H9 (cell line): Measurements from ENCODE around the gene C1orf198. TPM values are rescaled to one million over a fixed set of nuclear protein-coding genes. Genes with fewer than 3 reads are reported as not detected.

Source experiments
- DNase-seq: peaks from one replicate; pipeline ENCODE4 v3.0.0-alpha.2; 2017
- H2AFZ ChIP-seq: one replicate; pipeline ENCODE4 v1.6.1; 2013; ENCODE audit warnings: mild to moderate bottlenecking, low read length, control low read depth, moderate library complexity
- H2AK5ac ChIP-seq: 2 replicates; pipeline ENCODE4 v1.6.1; 2013; ENCODE audit warnings: low read length, control low read depth, mixed read lengths; ENCODE audit not compliant: insufficient read length
- H2BK120ac ChIP-seq: one replicate; pipeline ENCODE4 v1.6.1; 2013; ENCODE audit warnings: low read depth, mild to moderate bottlenecking, low read length, control low read depth, inconsistent platforms; ENCODE audit not compliant: poor library complexity, severe bottlenecking
- H2BK12ac ChIP-seq: 2 replicates; pipeline ENCODE4 v1.6.1; 2013; ENCODE audit warnings: low read length, control low read depth, mixed read lengths, low read depth; ENCODE audit not compliant: insufficient read length
- H2BK15ac ChIP-seq: 2 replicates; pipeline ENCODE4 v1.6.1; 2013; ENCODE audit warnings: low read depth, low read length, control low read depth
- H2BK20ac ChIP-seq: one replicate; pipeline ENCODE4 v1.6.1; 2013; ENCODE audit warnings: low read depth, mild to moderate bottlenecking, low read length, control low read depth, inconsistent platforms; ENCODE audit not compliant: poor library complexity, severe bottlenecking
- H2BK5ac ChIP-seq: 2 replicates; pipeline ENCODE4 v1.6.1; 2013; ENCODE audit warnings: low read length, control low read depth, mixed read lengths; ENCODE audit not compliant: insufficient read length
- H3K14ac ChIP-seq: 2 replicates; pipeline ENCODE4 v1.6.1; 2013; ENCODE audit warnings: low read length, control low read depth; ENCODE audit not compliant: insufficient read depth
- H3K18ac ChIP-seq: 2 replicates; pipeline ENCODE4 v1.6.1; 2013; ENCODE audit warnings: low read depth, mild to moderate bottlenecking, mixed read lengths, low read length, control low read depth; ENCODE audit not compliant: insufficient read length
- H3K23ac ChIP-seq: 2 replicates; pipeline ENCODE4 v1.6.1; 2013; ENCODE audit warnings: low read length, control low read depth, mixed read lengths, low read depth; ENCODE audit not compliant: insufficient read length
- H3K23me2 ChIP-seq: 2 replicates; pipeline ENCODE4 v1.6.1; 2013; ENCODE audit warnings: low read depth, mild to moderate bottlenecking, mixed read lengths, low read length, control low read depth; ENCODE audit not compliant: insufficient read length, poor library complexity, severe bottlenecking
- H3K27ac ChIP-seq: 2 replicates; pipeline ENCODE4 v1.5.1; 2013; ENCODE audit warnings: low read length, control low read depth, mixed read lengths, low read depth; ENCODE audit not compliant: insufficient read length
- H3K27me3 ChIP-seq: 2 replicates; pipeline ENCODE4 v1.6.1; 2013; ENCODE audit warnings: low read length, control low read depth, inconsistent platforms; ENCODE audit not compliant: insufficient read depth
- H3K4ac ChIP-seq: 2 replicates; pipeline ENCODE4 v1.6.1; 2013; ENCODE audit warnings: low read depth, mild to moderate bottlenecking, control low read depth, inconsistent platforms, low read length, moderate library complexity
- H3K4me1 ChIP-seq: 2 replicates; pipeline ENCODE4 v1.6.1; 2013; ENCODE audit warnings: low read length, control low read depth, inconsistent platforms; ENCODE audit not compliant: insufficient read depth
- H3K4me2 ChIP-seq: 2 replicates; pipeline ENCODE4 v1.6.1; 2013; ENCODE audit warnings: low read length, control low read depth, mixed read lengths; ENCODE audit not compliant: insufficient read length, insufficient read depth
- H3K56ac ChIP-seq: 2 replicates; pipeline ENCODE4 v1.6.1; 2013; ENCODE audit warnings: low read depth, mild to moderate bottlenecking, mixed read lengths, low read length, control low read depth; ENCODE audit not compliant: insufficient read length
- H3K79me1 ChIP-seq: 2 replicates; pipeline ENCODE4 v1.6.1; 2013; ENCODE audit warnings: low read depth, mild to moderate bottlenecking, moderate library complexity, low read length, control low read depth, inconsistent platforms; ENCODE audit not compliant: insufficient read depth, poor library complexity, severe bottlenecking
- H3K79me2 ChIP-seq: 2 replicates; pipeline ENCODE4 v1.6.1; 2013; ENCODE audit warnings: low read length, control low read depth, inconsistent platforms; ENCODE audit not compliant: insufficient read depth
- H3K9ac ChIP-seq: 2 replicates; pipeline ENCODE4 v1.6.1; 2013; ENCODE audit warnings: low read length, control low read depth, mixed read lengths; ENCODE audit not compliant: insufficient read length; ENCODE audit errors: extremely low read depth
- H3K9me3 ChIP-seq: one replicate; pipeline ENCODE4 v1.6.1; 2013; ENCODE audit warnings: low read depth, low read length, inconsistent platforms; ENCODE audit not compliant: control insufficient read depth
- H3T11ph ChIP-seq: one replicate; pipeline ENCODE4 v1.6.1; 2013; ENCODE audit warnings: mild to moderate bottlenecking, low read length, control low read depth, inconsistent platforms
- H4K20me1 ChIP-seq: one replicate; pipeline ENCODE4 v1.6.1; 2013; ENCODE audit not compliant: control insufficient read depth, insufficient read length, insufficient read depth
- H4K5ac ChIP-seq: 2 replicates; pipeline ENCODE4 v1.6.1; 2013; ENCODE audit warnings: low read depth, mild to moderate bottlenecking, mixed read lengths, low read length, control low read depth; ENCODE audit not compliant: insufficient read length
- H4K8ac ChIP-seq: replicated peaks from 2 replicates; pipeline ENCODE4 v1.6.1; 2013; ENCODE audit warnings: low read length, control low read depth, mixed read lengths, low read depth; ENCODE audit not compliant: insufficient read length
- H4K91ac ChIP-seq: 2 replicates; pipeline ENCODE4 v1.6.1; 2013; ENCODE audit warnings: low read depth, mild to moderate bottlenecking, moderate library complexity, mixed read lengths, low read length, control low read depth; ENCODE audit not compliant: insufficient read length
- H3K27ac Mint-ChIP-seq, 3 experiments: 2 replicates in 2 of 3; 3 replicates in 1 of 3; pipeline ENCODE4 v1.8.0; 2020 to 2021; ENCODE audit warnings: mixed read lengths in 3 of 3, mild to moderate bottlenecking in 1 of 3, moderate library complexity in 1 of 3
- H3K27me3 Mint-ChIP-seq: 2 replicates; pipeline ENCODE4 v1.8.0; 2021; ENCODE audit warnings: low read depth, mild to moderate bottlenecking, moderate library complexity, mixed read lengths
- H3K36me3 Mint-ChIP-seq, 3 experiments: 2 replicates in 2 of 3; 3 replicates in 1 of 3; pipeline ENCODE4 v1.8.0; 2020 to 2021; ENCODE audit warnings: low read depth in 3 of 3, mixed read lengths in 3 of 3; ENCODE audit not compliant: insufficient read depth in 1 of 3
- H3K4me1 Mint-ChIP-seq, 2 experiments: 2 replicates each; pipeline ENCODE4 v1.8.0; 2020; ENCODE audit warnings: mixed read lengths in 2 of 2
- H3K4me3 Mint-ChIP-seq, 2 experiments: 2 replicates in 1 of 2; 3 replicates in 1 of 2; pipeline ENCODE4 v1.8.0; 2020 to 2021; ENCODE audit warnings: mild to moderate bottlenecking in 2 of 2, mixed read lengths in 2 of 2, moderate library complexity in 1 of 2
- H3K9me3 Mint-ChIP-seq, 2 experiments: 2 replicates in 1 of 2; 3 replicates in 1 of 2; pipeline ENCODE4 v1.8.0; 2020; ENCODE audit warnings: mild to moderate bottlenecking in 2 of 2, mixed read lengths in 2 of 2, moderate library complexity in 1 of 2
- WGBS: extraction: QIAGEN DNeasy Blood & Tissue Kit; methylation state at CpG from one replicate; pipeline ENCODE4 v1.1.7; 2013; ENCODE audit warnings: missing lambda C conversion rate, low lambda C conversion rate, mixed read lengths; ENCODE audit not compliant: insufficient read length; ENCODE audit errors: extremely low coverage; 5-methylcytosine and 5-hydroxymethylcytosine counted together
- total RNA-seq: library from RNA; stranded (reverse); gene quantifications from 2 replicates; pipeline ENCODE4 v1.2.1, GENCODE V29; 2021
- TF ChIP-seq, protein P1 (sequence below): fragments of 200-600 bp; sonication (generic); conservative IDR thresholded peaks from 3 replicates; pipeline ENCODE4 v1.8.0; 2021; ENCODE audit warnings: antibody characterized with exemption, mild to moderate bottlenecking

The C1orf198 gene
- total RNA-seq, 1 experiment from 2014 or later, result 28.9 TPM

GRCh38 chr1:230824919-230825721, 43.2 kb downstream of the C1orf198 start:
- Histone ChIP-seq H3K23ac (no peak overlapping the region), H3K4me1 (no peaks in the 10 kb centered on the region), H3K4me2 (no peak overlapping the region), H3K14ac (no peak overlapping the region), H3K23me2 (no peaks in the 10 kb centered on the region), H4K5ac (no peak overlapping the region), H3K56ac (no peak overlapping the region), H2BK20ac (no peak overlapping the region), H3K9ac (no peak overlapping the region), H2BK12ac (no peak overlapping the region), H3T11ph (no peak overlapping the region), H2AK5ac (no peak overlapping the region), H3K9me3 (no peaks in the 10 kb centered on the region), H4K91ac (no peak overlapping the region), H3K27ac (no peak overlapping the region), H3K18ac (no peak overlapping the region), H4K20me1 (no peaks in the 10 kb centered on the region), H2AFZ (no peak overlapping the region), H3K4ac (no peak overlapping the region), H3K79me2 (no peaks in the 10 kb centered on the region), H4K8ac (no peak overlapping the region), H2BK5ac (no peak overlapping the region), H2BK120ac (no peak overlapping the region), H2BK15ac (no peak overlapping the region), H3K79me1 (no peaks in the 10 kb centered on the region), H3K27me3 (no peaks in the 10 kb centered on the region)
- no CpG with 5 or more reads among the region's 11 CpGs for WGBS
- Mint-ChIP-seq H3K4me3 (no peak overlapping the region), H3K27me3 (peaks cover 63% of the 10 kb centered on the region), H3K27ac (no peak overlapping the region), H3K9me3 (no peaks in the 10 kb centered on the region; a peak in 1 of 5 replicates), H3K4me1 (no peaks in the 10 kb centered on the region), H3K36me3 (no peaks in the 10 kb centered on the region)
- DNase-seq, result no peak
- TF ChIP-seq, protein P1, sequence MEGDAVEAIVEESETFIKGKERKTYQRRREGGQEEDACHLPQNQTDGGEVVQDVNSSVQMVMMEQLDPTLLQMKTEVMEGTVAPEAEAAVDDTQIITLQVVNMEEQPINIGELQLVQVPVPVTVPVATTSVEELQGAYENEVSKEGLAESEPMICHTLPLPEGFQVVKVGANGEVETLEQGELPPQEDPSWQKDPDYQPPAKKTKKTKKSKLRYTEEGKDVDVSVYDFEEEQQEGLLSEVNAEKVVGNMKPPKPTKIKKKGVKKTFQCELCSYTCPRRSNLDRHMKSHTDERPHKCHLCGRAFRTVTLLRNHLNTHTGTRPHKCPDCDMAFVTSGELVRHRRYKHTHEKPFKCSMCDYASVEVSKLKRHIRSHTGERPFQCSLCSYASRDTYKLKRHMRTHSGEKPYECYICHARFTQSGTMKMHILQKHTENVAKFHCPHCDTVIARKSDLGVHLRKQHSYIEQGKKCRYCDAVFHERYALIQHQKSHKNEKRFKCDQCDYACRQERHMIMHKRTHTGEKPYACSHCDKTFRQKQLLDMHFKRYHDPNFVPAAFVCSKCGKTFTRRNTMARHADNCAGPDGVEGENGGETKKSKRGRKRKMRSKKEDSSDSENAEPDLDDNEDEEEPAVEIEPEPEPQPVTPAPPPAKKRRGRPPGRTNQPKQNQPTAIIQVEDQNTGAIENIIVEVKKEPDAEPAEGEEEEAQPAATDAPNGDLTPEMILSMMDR, result no peak
